IMR-90 (cell line): ENCODE data around the gene CCDC146. TPM values are rescaled to one million over a fixed set of nuclear protein-coding genes. Genes with fewer than 3 reads are reported as not detected.

ENCODE experiments used
- ATAC-seq: fragments of 200-7000 bp; cut with Tn5 transposase; 2 replicates; pipeline ENCODE4 v1.9.1; 2020; ENCODE audit warnings: low read depth, mild to moderate bottlenecking, moderate library complexity
- BruUV-seq: library from RNA; stranded (reverse); fragments of 400-500 nt; replicated peaks from 2 replicates; lab custom pipeline; 2021; lab: Mats Ljungman, UMichigan
- CTCF ChIA-PET: fragments of 300-600 bp; formaldehyde crosslinking; extraction: SDS; loops from one replicate; lab custom pipeline; 2021; ENCODE audit warnings: antibody characterized with exemption; lab: Yijun Ruan, JAX
- POLR2A ChIA-PET: fragments of 300-600 bp; sonication (Branson Sonifier 250); formaldehyde crosslinking; loops from one replicate; lab custom pipeline; 2022; ENCODE audit warnings: antibody characterized with exemption; ENCODE audit not compliant: unreplicated experiment; lab: Charles Lee
- DNase-seq: peaks from one replicate; pipeline ENCODE4 v3.0.0; 2013
- H2AFZ ChIP-seq: replicated peaks from 2 replicates; pipeline ENCODE3; 2013; ENCODE audit warnings: low read length, mild to moderate bottlenecking; ENCODE audit not compliant: poor library complexity
- H2AK5ac ChIP-seq: 2 replicates; pipeline ENCODE4 v1.6.1; 2013; ENCODE audit warnings: low read depth, low read length, inconsistent platforms
- H2AK9ac ChIP-seq: replicated peaks from 2 replicates; pipeline ENCODE3; 2013; ENCODE audit warnings: mild to moderate bottlenecking, low read depth, low read length, moderate library complexity; ENCODE audit not compliant: poor library complexity
- H2BK120ac ChIP-seq: 2 replicates; pipeline ENCODE4 v1.6.1; 2013; ENCODE audit warnings: low read depth, low read length, inconsistent platforms
- H2BK15ac ChIP-seq: 3 replicates; pipeline ENCODE4 v1.6.1; 2013; ENCODE audit warnings: low read depth, low read length, inconsistent platforms
- H2BK20ac ChIP-seq: 2 replicates; pipeline ENCODE4 v1.6.1; 2013; ENCODE audit warnings: low read depth, mild to moderate bottlenecking, inconsistent platforms, low read length, moderate library complexity
- H2BK5ac ChIP-seq: 2 replicates; pipeline ENCODE4 v1.6.1; 2013; ENCODE audit warnings: mild to moderate bottlenecking, low read depth, low read length, inconsistent platforms; ENCODE audit not compliant: poor library complexity, severe bottlenecking
- H3K14ac ChIP-seq: replicated peaks from 2 replicates; pipeline ENCODE4 v1.6.1; 2013; ENCODE audit warnings: low read depth, low read length, inconsistent platforms
- H3K18ac ChIP-seq: 2 replicates; pipeline ENCODE4 v1.6.1; 2013; ENCODE audit warnings: low read depth, low read length, control low read depth
- H3K23ac ChIP-seq: 2 replicates; pipeline ENCODE4 v1.6.1; 2013; ENCODE audit warnings: low read depth, low read length, inconsistent platforms
- H3K27ac ChIP-seq: 2 replicates; pipeline ENCODE4 v1.5.1; 2013; ENCODE audit warnings: mild to moderate bottlenecking, control low read depth, low read length; ENCODE audit not compliant: insufficient read depth
- H3K27me3 ChIP-seq: 2 replicates; pipeline ENCODE4 v1.6.1; 2013; ENCODE audit warnings: low read length; ENCODE audit not compliant: control insufficient read depth, insufficient read depth
- H3K36me3 ChIP-seq: 2 replicates; pipeline ENCODE4 v1.6.1; 2013; ENCODE audit warnings: low read length, mixed read lengths; ENCODE audit not compliant: control insufficient read depth, insufficient read depth
- H3K4ac ChIP-seq: 2 replicates; pipeline ENCODE4 v1.6.1; 2013; ENCODE audit warnings: low read depth, low read length, inconsistent platforms
- H3K4me1 ChIP-seq: 2 replicates; pipeline ENCODE4 v1.6.1; 2013; ENCODE audit warnings: low read length, mixed read lengths; ENCODE audit not compliant: control insufficient read depth, insufficient read depth
- H3K4me2 ChIP-seq: 2 replicates; pipeline ENCODE4 v1.6.1; 2013; ENCODE audit warnings: low read depth, mild to moderate bottlenecking, control low read depth, low read length, moderate library complexity
- H3K4me3 ChIP-seq: 2 replicates; pipeline ENCODE4 v1.5.1; 2013; ENCODE audit warnings: low read depth, mild to moderate bottlenecking, control low read depth, low read length, moderate library complexity; ENCODE audit not compliant: insufficient read depth
- H3K56ac ChIP-seq: 2 replicates; pipeline ENCODE4 v1.6.1; 2013; ENCODE audit warnings: low read length, inconsistent platforms; ENCODE audit not compliant: insufficient read depth; ENCODE audit errors: extremely low read depth
- H3K79me1 ChIP-seq, 2 experiments: 2 replicates each; pipeline ENCODE4 v1.6.1; 2013; ENCODE audit warnings: low read length in 2 of 2, inconsistent platforms in 1 of 2, low read depth in 1 of 2
- H3K9ac ChIP-seq: 2 replicates; pipeline ENCODE4 v1.6.1; 2013; ENCODE audit warnings: low read depth, low read length, control low read depth
- H3K9me1 ChIP-seq: 2 replicates; pipeline ENCODE4 v1.6.1; 2013; ENCODE audit warnings: low read length, inconsistent platforms; ENCODE audit not compliant: insufficient read depth
- H3K9me3 ChIP-seq: 2 replicates; pipeline ENCODE4 v1.6.1; 2013; ENCODE audit warnings: low read length; ENCODE audit not compliant: control insufficient read depth, insufficient read depth
- H4K20me1 ChIP-seq: 2 replicates; pipeline ENCODE4 v1.6.1; 2013; ENCODE audit warnings: low read length, inconsistent platforms; ENCODE audit not compliant: insufficient read depth
- H4K5ac ChIP-seq: 2 replicates; pipeline ENCODE4 v1.6.1; 2013; ENCODE audit warnings: mild to moderate bottlenecking, low read depth, low read length, control low read depth
- H4K8ac ChIP-seq, 2 experiments: 2 replicates each; pipeline ENCODE4 v1.6.1; 2013; ENCODE audit warnings: low read depth in 2 of 2, low read length in 2 of 2, control low read depth in 1 of 2, inconsistent platforms in 1 of 2
- H4K91ac ChIP-seq: 2 replicates; pipeline ENCODE4 v1.6.1; 2013; ENCODE audit warnings: low read depth, low read length, inconsistent platforms; ENCODE audit not compliant: insufficient read depth
- BHLHE40 ChIP-seq: fragments of 150-350 bp; IDR thresholded peaks from 2 replicates; pipeline ENCODE4 v1.6.1; 2016; ENCODE audit warnings: mild to moderate bottlenecking, low read depth, low read length
- CEBPB ChIP-seq: IDR thresholded peaks from 2 replicates; pipeline ENCODE4 v1.6.1; 2012; ENCODE audit warnings: low read depth, low read length, improper control_type of control experiment
- CHD1 ChIP-seq: IDR thresholded peaks from 2 replicates; pipeline ENCODE4 v1.6.1; 2012; ENCODE audit warnings: low read depth, low read length, improper control_type of control experiment
- CTCF ChIP-seq: conservative IDR thresholded peaks from 2 replicates; pipeline ENCODE4 v1.5.1; 2012; ENCODE audit warnings: mild to moderate bottlenecking, low read depth, low read length, improper control_type of control experiment
- MAFK ChIP-seq: IDR thresholded peaks from 2 replicates; pipeline ENCODE4 v1.6.1; 2012; ENCODE audit warnings: low read depth, low read length, improper control_type of control experiment
- MXI1 ChIP-seq: IDR thresholded peaks from 2 replicates; pipeline ENCODE4 v1.6.1; 2012; ENCODE audit warnings: low read depth, mild to moderate bottlenecking, low read length, moderate library complexity, borderline replicate concordance
- POLR2A ChIP-seq: IDR thresholded peaks from 2 replicates; pipeline ENCODE4 v1.6.1; 2012; ENCODE audit warnings: mild to moderate bottlenecking, low read depth, low read length
- RAD21 ChIP-seq: IDR thresholded peaks from 2 replicates; pipeline ENCODE4 v1.6.1; 2012; ENCODE audit warnings: low read length, improper control_type of control experiment
- RCOR1 ChIP-seq: IDR thresholded peaks from 2 replicates; pipeline ENCODE4 v1.6.1; 2012; ENCODE audit warnings: mild to moderate bottlenecking, low read length, improper control_type of control experiment; ENCODE audit not compliant: insufficient replicate concordance
- USF2 ChIP-seq: fragments of 150-350 bp; IDR thresholded peaks from 2 replicates; pipeline ENCODE4 v1.6.1; 2017; ENCODE audit warnings: mild to moderate bottlenecking, antibody characterized with exemption, low read length, low read depth
- WGBS, 2 experiments: methylation state at CpG; one replicate each; pipeline versions ENCODE4 v1.1.5 to v1.1.7; 2013; ENCODE audit warnings: missing lambda C conversion rate in 2 of 2; ENCODE audit not compliant: insufficient read length in 1 of 2; ENCODE audit errors: extremely low coverage in 2 of 2; 5-methylcytosine and 5-hydroxymethylcytosine counted together
- dilution Hi-C: fragments of 300-500 bp; cut with HindIII; formaldehyde crosslinking; loops from one replicate; pipeline ENCODE4 v1.14.3; 2018; ENCODE audit warnings: low sequenced_read_pairs; ENCODE audit not compliant: unreplicated experiment
- in situ Hi-C: fragments of 300-500 bp; cut with MboI; formaldehyde crosslinking; loops from 3 replicates; pipeline ENCODE4 v1.14.3; 2019; ENCODE audit warnings: low sequenced_read_pairs, inconsistent platforms, mixed read lengths
- intact Hi-C: fragments of 100-400 bp; cut with micrococcal nuclease; formaldehyde crosslinking; loops from 2 replicates; pipeline ENCODE4 v1.10.0; 2022
- polyA plus RNA-seq, 3 experiments: library from polyadenylated mRNA; depleted of rRNA; stranded (reverse); fragments of >200 nt; gene quantifications; 2 replicates each; pipeline ENCODE4 v1.2.3, GENCODE V29; 2012; ENCODE audit warnings: low replicate concordance in 1 of 3
- total RNA-seq: library from RNA; depleted of rRNA; stranded (reverse); fragments of >200 nt; gene quantifications from 2 replicates; pipeline ENCODE4 v1.2.3, GENCODE V29; 2012

CCDC146 gene
- total and polyA plus RNA-seq, 2 of the 4 experiments (the other 2 are of a cell fraction), result 0.54 to 1.7 TPM

- Histone ChIP-seq H3K9me1 (peaks cover 5% of the 10 kb centered on the region), H3K79me1 (no peaks in the 10 kb centered on the region), H2AK5ac (no peak overlapping the region), H2AFZ (no peak overlapping the region), H2BK20ac (no peak overlapping the region), H2BK15ac (no peak overlapping the region), H3K56ac (no peak overlapping the region), H2AK9ac (no peak overlapping the region), H4K5ac (peak overlapping the region; percentile 10; the same call in 1 of the 2 replicates), H4K20me1 (no peaks in the 10 kb centered on the region), H3K9ac (no peak overlapping the region), H4K8ac (no peak overlapping the region), H2BK5ac (peak overlapping the region; percentile 70), H3K4me2 (no peak overlapping the region), H4K91ac (no peak overlapping the region), H3K14ac (no peak overlapping the region), H3K18ac (peak overlapping the region; percentile 69), H3K23ac (no peak overlapping the region), H2BK120ac (no peak overlapping the region), H3K4ac (no peak overlapping the region), H3K36me3 (no peaks in the 10 kb centered on the region), H3K9me3 (no peaks in the 10 kb centered on the region), H3K4me3 (no peak overlapping the region), H3K4me1 (peaks cover 8% of the 10 kb centered on the region), H3K27ac (peak overlapping the region; percentile 13; the same call in 1 of the 2 replicates), H3K27me3 (no peaks in the 10 kb centered on the region)
- no CpG with 5 or more reads among the region's 2 CpGs for WGBS, 2 experiments
- in situ Hi-C loops (no loop called here), dilution Hi-C loops (no loop called here), intact Hi-C loops (no loop called here)
- ChIA-PET POLR2A (no interaction called here), CTCF (interaction anchor here (0.8 to 1.5 kb wide), 2 partner anchors 11 to 93 kb away, joined by 4 read pairs; no protein-coding TSS in a partner anchor)
- ATAC-seq, result no peak
- TF ChIP-seq CHD1 (no peak), MXI1 (no peak), POLR2A (no peak), RCOR1 (no peak), RAD21 (no peak), BHLHE40 (no peak), CTCF (no peak), MAFK (no peak), CEBPB (no peak), USF2 (no peak)
- no peak for DNase-seq
- BruUV-seq, result no TSS peak
Measured at GRCh38 chr7:77321300-77321699, 198.9 kb downstream of the CCDC146 start.
